PFSK-1 (cell line): Measurements from ENCODE around the gene LRFN3.

ENCODE experiments used
- FOXP2 ChIP-seq: optimal IDR thresholded peaks from 2 replicates; pipeline ENCODE3; 2011; ENCODE audit warnings: borderline replicate concordance, control low read depth, inconsistent platforms; ENCODE audit not compliant: insufficient read depth; ENCODE audit errors: extremely low read length, extremely low read depth
- POLR2AphosphoS5 ChIP-seq: IDR thresholded peaks from 2 replicates; pipeline ENCODE4 v1.6.1; 2012; ENCODE audit warnings: low read depth, mild to moderate bottlenecking, control low read depth, low read length, moderate library complexity
- REST ChIP-seq, 2 experiments: IDR thresholded peaks; 2 replicates each; pipeline versions ENCODE4 v1.6.1 to v1.8.0; 2011 to 2012; ENCODE audit warnings: low read depth in 2 of 2, low read length in 2 of 2, control low read depth in 1 of 2, inconsistent platforms in 1 of 2, mild to moderate bottlenecking in 1 of 2, moderate library complexity in 1 of 2; ENCODE audit not compliant: insufficient read depth in 1 of 2
- SIN3A ChIP-seq: IDR thresholded peaks from 2 replicates; pipeline ENCODE4 v1.6.1; 2012; ENCODE audit warnings: mild to moderate bottlenecking, low read length, moderate library complexity, borderline replicate concordance; ENCODE audit not compliant: insufficient read depth
- TAF1 ChIP-seq: IDR thresholded peaks from 2 replicates; pipeline ENCODE4 v1.6.1; 2012; ENCODE audit warnings: low read length, control low read depth, borderline replicate concordance; ENCODE audit not compliant: insufficient read depth

DNA sequence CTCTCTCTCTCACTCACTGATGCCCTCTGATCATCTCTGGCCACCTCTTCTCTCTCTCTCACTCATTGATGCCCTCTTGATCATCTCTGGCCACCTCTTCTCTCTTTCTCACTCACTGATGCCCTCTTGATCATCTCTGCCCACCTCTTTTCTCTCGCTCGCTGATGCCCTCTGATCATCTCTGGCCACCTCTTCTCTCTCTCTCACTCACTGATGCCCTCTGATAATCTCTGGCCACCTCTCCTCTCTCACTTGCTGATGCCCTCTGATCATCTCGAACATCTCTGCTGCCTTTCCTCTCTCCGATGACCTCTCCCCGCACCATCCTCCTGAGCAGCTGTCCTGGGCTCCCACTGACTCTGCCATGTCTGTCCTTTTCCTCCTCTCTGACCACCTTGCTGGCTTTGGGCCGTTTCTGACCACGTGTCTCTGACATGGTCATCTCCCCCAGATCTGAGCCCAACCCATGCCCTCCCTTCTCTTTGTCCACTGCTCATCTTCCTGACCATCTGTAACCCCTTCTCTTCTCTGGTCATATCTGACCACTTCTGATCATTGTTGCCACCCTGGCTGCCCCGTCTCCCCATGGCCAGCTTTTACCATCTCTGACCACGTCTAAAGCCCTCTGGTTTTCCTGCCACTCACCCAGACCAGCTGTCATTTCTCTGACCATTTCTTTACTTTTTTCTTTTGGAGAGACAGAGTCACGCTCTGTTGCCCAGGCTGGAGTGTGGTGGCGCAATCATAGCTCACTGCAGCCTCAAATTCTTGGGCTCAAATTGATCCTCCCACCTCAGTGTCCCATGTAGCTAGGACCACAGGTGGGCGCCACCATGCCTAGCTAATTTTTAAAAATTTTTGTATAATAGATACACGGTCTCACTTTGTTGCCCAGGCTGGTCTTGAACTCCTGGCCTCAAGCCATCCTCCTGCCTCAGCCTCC lies 2.4 kb downstream of the LRFN3 start:
- TF ChIP-seq POLR2AphosphoS5 (no peak), REST (IDR thresholded peaks at IDR 0.05; ENCODE audit: insufficient read depth in 1 of 2, low read depth in 2 of 2, low read length in 2 of 2) (no peak), TAF1 (no peak), SIN3A (no peak), FOXP2 (no peak)
